IPS DF 6.9 (cell line): ENCODE measurements around the gene LRRIQ4.

Experiments
- DNase-seq: peaks from one replicate; pipeline ENCODE4 v3.0.0-alpha.2; 2013; ENCODE audit warnings: low read depth, low spot score
- H3K27ac ChIP-seq: one replicate; pipeline ENCODE4 v1.5.1; 2013; ENCODE audit warnings: low read length, control low read depth
- H3K27me3 ChIP-seq: 2 replicates; pipeline ENCODE4 v1.6.1; 2013; ENCODE audit warnings: mild to moderate bottlenecking, low read length; ENCODE audit not compliant: control insufficient read depth, insufficient read depth
- H3K36me3 ChIP-seq: 2 replicates; pipeline ENCODE4 v1.6.1; 2013; ENCODE audit warnings: low read length; ENCODE audit not compliant: control insufficient read depth, insufficient read depth
- H3K4me1 ChIP-seq: 2 replicates; pipeline ENCODE4 v1.6.1; 2013; ENCODE audit warnings: low read length; ENCODE audit not compliant: control insufficient read depth, insufficient read depth
- H3K4me3 ChIP-seq: 2 replicates; pipeline ENCODE4 v1.5.1; 2013; ENCODE audit warnings: mild to moderate bottlenecking, low read length
- H3K9me3 ChIP-seq: 2 replicates; pipeline ENCODE4 v1.6.1; 2013; ENCODE audit warnings: low read length, inconsistent platforms; ENCODE audit not compliant: control insufficient read depth, insufficient read depth
- WGBS: extraction: QIAGEN DNeasy Blood & Tissue Kit; methylation state at CpG from one replicate; pipeline ENCODE4 v1.1.7; 2013; ENCODE audit warnings: mixed read lengths, missing lambda C conversion rate; ENCODE audit not compliant: insufficient read length, insufficient coverage; 5-methylcytosine and 5-hydroxymethylcytosine counted together

LRRIQ4 gene

GRCh38 chr3:169835533-169835932, 22.9 kb downstream of the LRRIQ4 start:
- Histone ChIP-seq H3K9me3 (no peaks in the 10 kb centered on the region), H3K27ac (no peak overlapping the region), H3K36me3 (no peaks in the 10 kb centered on the region), H3K4me3 (no peak overlapping the region), H3K4me1 (no peaks in the 10 kb centered on the region), H3K27me3 (no peaks in the 10 kb centered on the region)
- no peak for DNase-seq
- no CpG with 5 or more reads among the region's 1 CpG for WGBS

GRCh38 chr3:169836078-169836941, 23.6 kb downstream of the LRRIQ4 start:
- no peaks in the 10 kb centered on the region for H3K9me3 ChIP-seq
- H3K27ac ChIP-seq: no peak overlapping the region
- DNase-seq: no peak
- no peaks in the 10 kb centered on the region for H3K36me3 ChIP-seq
- WGBS: no CpG with 5 or more reads among the region's 5 CpGs
- no peaks in the 10 kb centered on the region for H3K4me1 ChIP-seq
- H3K27me3 ChIP-seq: no peaks in the 10 kb centered on the region
- H3K4me3 ChIP-seq: no peak overlapping the region

- no peak overlapping the region for H3K27ac ChIP-seq
- H3K4me3 ChIP-seq: no peak overlapping the region
- no peaks in the 10 kb centered on the region for H3K4me1 ChIP-seq
- H3K9me3 ChIP-seq: no peaks in the 10 kb centered on the region
- WGBS: no CpG with 5 or more reads among the region's 3 CpGs
- H3K36me3 ChIP-seq: no peaks in the 10 kb centered on the region
- DNase-seq: no peak
- H3K27me3 ChIP-seq: no peaks in the 10 kb centered on the region
Observed at GRCh38 chr3:169836942-169837275, 24.2 kb downstream of the LRRIQ4 start.

- WGBS: no CpG with 5 or more reads among the region's 1 CpG
Observed at GRCh38 chr3:169838511-169839030, 25.9 kb downstream of the LRRIQ4 start.

GRCh38 chr3:169841171-169841570, 28.5 kb downstream of the LRRIQ4 start:
- no peaks in the 10 kb centered on the region for H3K36me3 ChIP-seq
- H3K27ac ChIP-seq: no peak overlapping the region
- H3K4me1 ChIP-seq: no peaks in the 10 kb centered on the region
- no peaks in the 10 kb centered on the region for H3K9me3 ChIP-seq
- WGBS: no CpG with 5 or more reads among the region's 4 CpGs
- H3K4me3 ChIP-seq: no peak overlapping the region
- no peaks in the 10 kb centered on the region for H3K27me3 ChIP-seq
- DNase-seq: no peak

More at GRCh38 chr3:169838511-169839030, 25.9 kb downstream of the LRRIQ4 start:
- no peak for DNase-seq
- H3K36me3 ChIP-seq: no peaks in the 10 kb centered on the region
- H3K27me3 ChIP-seq: no peaks in the 10 kb centered on the region
- H3K4me1 ChIP-seq: no peaks in the 10 kb centered on the region
- H3K27ac ChIP-seq: no peak overlapping the region
- no peak overlapping the region for H3K4me3 ChIP-seq
- no peaks in the 10 kb centered on the region for H3K9me3 ChIP-seq

- Histone ChIP-seq H3K27me3 (no peaks in the 10 kb centered on the region), H3K9me3 (no peaks in the 10 kb centered on the region), H3K4me1 (no peaks in the 10 kb centered on the region), H3K4me3 (no peak overlapping the region), H3K36me3 (no peaks in the 10 kb centered on the region), H3K27ac (no peak overlapping the region)
- no CpG with 5 or more reads among the region's 3 CpGs for WGBS
- no peak for DNase-seq
Observed at GRCh38 chr3:169842960-169843359, 30.3 kb downstream of the LRRIQ4 start.

GRCh38 chr3:169846458-169847193, 34.0 kb downstream of the LRRIQ4 start:
- no CpG with 5 or more reads among the region's 11 CpGs for WGBS
- no peak for DNase-seq

GRCh38 chr3:169847896-169848295, 35.2 kb downstream of the LRRIQ4 start:
- WGBS: no CpG with 5 or more reads among the region's 4 CpGs
- H3K9me3 ChIP-seq: no peaks in the 10 kb centered on the region
- no peak overlapping the region for H3K27ac ChIP-seq
- H3K4me3 ChIP-seq: no peak overlapping the region
- no peak for DNase-seq
- no peaks in the 10 kb centered on the region for H3K36me3 ChIP-seq
- H3K27me3 ChIP-seq: no peaks in the 10 kb centered on the region
- H3K4me1 ChIP-seq: no peaks in the 10 kb centered on the region

More at GRCh38 chr3:169846458-169847193, 34.0 kb downstream of the LRRIQ4 start:
- Histone ChIP-seq H3K9me3 (no peaks in the 10 kb centered on the region), H3K36me3 (no peaks in the 10 kb centered on the region), H3K4me1 (no peaks in the 10 kb centered on the region), H3K27ac (no peak overlapping the region), H3K27me3 (no peaks in the 10 kb centered on the region), H3K4me3 (no peak overlapping the region)

GRCh38 chr3:169848741-169849140, 36.1 kb downstream of the LRRIQ4 start:
- no peak for DNase-seq
- H3K4me3 ChIP-seq: no peak overlapping the region
- WGBS: no CpG with 5 or more reads among the region's 3 CpGs
- H3K9me3 ChIP-seq: no peaks in the 10 kb centered on the region
- no peaks in the 10 kb centered on the region for H3K36me3 ChIP-seq
- no peaks in the 10 kb centered on the region for H3K4me1 ChIP-seq
- H3K27ac ChIP-seq: no peak overlapping the region
- no peaks in the 10 kb centered on the region for H3K27me3 ChIP-seq

- Histone ChIP-seq H3K4me1 (no peaks in the 10 kb centered on the region), H3K4me3 (no peak overlapping the region), H3K9me3 (no peaks in the 10 kb centered on the region), H3K27me3 (no peaks in the 10 kb centered on the region), H3K36me3 (no peaks in the 10 kb centered on the region), H3K27ac (no peak overlapping the region)
- no peak for DNase-seq
Observed at GRCh38 chr3:169850618-169851017, 37.9 kb downstream of the LRRIQ4 start.
